Upper lobe of left lung (tissue), 6 donors: ENCODE measurements around the gene LRBA. TPM values are rescaled to one million over a fixed set of nuclear protein-coding genes. Genes with fewer than 3 reads are reported as not detected.

Source experiments
- ATAC-seq, 2 donors: fragments of 200-7000 bp; cut with Tn5 transposase; one replicate each; pipeline ENCODE4 v1.9.1; 2022; ENCODE audit warnings: mild to moderate bottlenecking in 2 of 2, moderate library complexity in 2 of 2; ENCODE audit not compliant: low FRiP score in 2 of 2
- DNase-seq, 2 donors: peaks; one replicate each; pipeline ENCODE4 v3.0.0-alpha.2; 2019 to 2020
- H3K27ac ChIP-seq, 4 donors: fragments of 200-600 bp; sonication (generic); one replicate each; pipeline ENCODE4 v1.5.1; 2016 to 2019
- H3K27me3 ChIP-seq, 4 donors: fragments of 200-600 bp; sonication (generic); one replicate each; pipeline ENCODE4 v1.5.1; 2017 to 2019
- H3K36me3 ChIP-seq, 4 donors: fragments of 200-600 bp; sonication (generic); one replicate each; pipeline ENCODE4 v1.5.1; 2016 to 2019
- H3K4me1 ChIP-seq, 4 donors: fragments of 200-600 bp; sonication (generic); one replicate each; pipeline ENCODE4 v1.5.1; 2018 to 2019
- H3K4me3 ChIP-seq, 4 donors: fragments of 200-600 bp; sonication (generic); one replicate each; pipeline ENCODE4 v1.5.1; 2017 to 2019; ENCODE audit warnings: mild to moderate bottlenecking in 2 of 4, moderate library complexity in 1 of 4
- H3K9me3 ChIP-seq, 4 donors: fragments of 200-600 bp; sonication (generic); one replicate each; pipeline ENCODE4 v1.5.1; 2018 to 2019
- CTCF ChIP-seq, 6 experiments: fragments of 450-650 bp in 4 of 6; fragments of 200-600 bp in 2 of 6; sonication (generic) in 2 of 6; IDR thresholded peaks; one replicate each; pipeline ENCODE4 v1.5.1; 2016 to 2019; ENCODE audit warnings: antibody characterized with exemption in 6 of 6
- EP300 ChIP-seq, 4 donors: sonication (generic); formaldehyde crosslinking; IDR thresholded peaks; one replicate each; pipeline ENCODE4 v1.5.1; 2017; ENCODE audit warnings: antibody characterized with exemption in 4 of 4, control low read depth in 2 of 4
- POLR2A ChIP-seq, 4 donors: fragments of 450-650 bp; IDR thresholded peaks; one replicate each; pipeline ENCODE4 v1.5.1; 2016 to 2017; ENCODE audit warnings: antibody characterized with exemption in 4 of 4, mild to moderate bottlenecking in 2 of 4
- POLR2AphosphoS5 ChIP-seq, 2 donors: sonication (generic); formaldehyde crosslinking; IDR thresholded peaks; one replicate each; pipeline ENCODE4 v1.5.1; 2017; ENCODE audit warnings: antibody characterized with exemption in 2 of 2
- WGBS, 2 donors: methylation state at CpG; one replicate each; pipeline ENCODE4 v1.1.5; 2017 to 2018; 5-methylcytosine and 5-hydroxymethylcytosine counted together
- total RNA-seq, 6 donors: library from RNA; depleted of rRNA in 4 of 6; stranded (reverse); fragments of >200 nt in 4 of 6; gene quantifications; one replicate each; pipeline versions ENCODE4 v1.1.0 to v1.2.1, GENCODE V29; 2016 to 2021
- donor health status: DM: no; HTN: no; CAD: no; lungs with moderate emphysema.
- donor health status: DM: no; HTN: yes; CAD: no; lungs with severe emphysema.

LRBA gene
- total RNA-seq, 6 donors from 2014 or later, result 34.7 to 139 (median 56.4) TPM

DNA sequence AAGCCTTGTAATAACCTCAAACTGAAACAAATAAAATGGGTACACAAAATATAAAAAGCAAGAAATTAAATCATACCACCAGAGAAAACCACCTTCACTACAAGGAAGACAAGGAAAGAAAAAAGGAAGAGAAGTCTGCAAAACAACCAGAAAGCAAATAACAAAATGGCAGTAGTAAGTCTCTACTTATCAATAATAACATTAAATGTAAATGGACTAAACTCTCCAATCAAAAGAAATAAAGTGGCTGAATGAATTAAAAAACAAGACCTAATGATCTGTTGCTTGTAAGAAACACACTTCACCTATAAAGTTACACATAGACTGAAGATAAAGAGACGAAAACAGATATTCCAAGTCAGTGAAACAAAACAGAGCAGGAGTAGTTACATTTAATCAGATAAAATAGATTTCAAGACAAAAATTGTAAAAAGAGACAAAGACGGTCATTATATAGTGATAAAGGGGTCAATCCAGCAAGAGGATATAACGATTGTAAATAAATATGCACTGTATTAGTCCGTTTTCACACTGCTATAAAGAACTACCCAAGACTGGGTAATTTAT lies 289.0 kb downstream of the LRBA start:
- 68 to 70% methylated on average over 4 of the region's 4 CpGs for WGBS, 2 donors
- no peak overlapping the region for H3K4me3 ChIP-seq

DNA sequence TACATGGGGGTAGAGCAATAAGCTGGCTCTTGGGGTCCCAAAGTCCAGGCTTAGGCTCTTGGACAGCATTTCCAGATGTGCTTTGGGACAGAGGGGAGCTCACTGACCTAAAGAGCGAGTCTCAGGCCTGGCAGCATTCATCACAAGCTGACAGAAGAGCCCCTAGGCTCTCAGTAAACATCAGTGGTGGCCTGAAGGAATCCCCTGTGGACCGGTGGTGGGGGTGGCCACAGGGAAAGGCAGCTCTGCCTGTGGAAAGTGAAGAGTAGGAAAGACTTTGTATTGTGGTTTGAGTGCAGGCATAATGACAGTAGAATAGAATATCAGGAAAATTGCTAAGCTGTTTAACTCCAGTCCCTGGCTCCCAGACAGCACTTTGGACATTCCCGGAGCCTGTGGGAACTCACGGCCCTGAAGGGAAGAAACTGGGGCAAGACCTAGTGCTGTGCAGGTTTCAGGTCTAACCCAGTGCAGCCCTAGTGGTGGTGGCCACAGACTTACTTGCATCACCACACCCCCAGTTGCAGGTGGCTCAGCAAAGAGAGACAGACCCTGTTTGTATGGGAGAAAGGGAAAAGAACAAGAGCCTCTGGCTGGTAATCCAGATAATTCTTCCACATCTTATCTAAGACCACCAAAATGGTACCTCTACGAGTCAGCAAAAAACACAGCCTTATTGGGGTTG lies 291.2 kb downstream of the LRBA start:
- peaks cover 5 to 17% (median 11%) of the 10 kb centered on the region in 4 donors for H3K4me1 ChIP-seq
- TF ChIP-seq POLR2AphosphoS5 (IDR thresholded peaks at IDR 0.05), result no peak
- TF ChIP-seq POLR2A (IDR thresholded peaks at IDR 0.05), result no peak
- TF ChIP-seq CTCF (IDR thresholded peaks at IDR 0.05), result no peak
- TF ChIP-seq EP300 (IDR thresholded peaks at IDR 0.05), result no peak
- no peak for ATAC-seq
- H3K27ac ChIP-seq, result peak overlapping the region in 2 of 4 donors; percentile 31 to 37
- peaks cover 0 to 6% (median 0%) of the 10 kb centered on the region in 4 donors for H3K36me3 ChIP-seq
- WGBS, 2 donors, result 94 to 96% methylated on average over 5 of the region's 5 CpGs
- peaks cover 0 to 5% (median 0%) of the 10 kb centered on the region in 4 donors for H3K9me3 ChIP-seq
- no peaks in the 10 kb centered on the region for H3K27me3 ChIP-seq
- DNase-seq, result no peak
- no peak overlapping the region for H3K4me3 ChIP-seq

More for the DNA sequence above, 289.0 kb downstream of the LRBA start:
- Histone ChIP-seq H3K9me3 (peaks cover 0 to 5% (median 0%) of the 10 kb centered on the region in 4 donors), H3K27ac (no peak overlapping the region), H3K36me3 (peaks cover 0 to 11% (median 5%) of the 10 kb centered on the region in 4 donors), H3K27me3 (no peaks in the 10 kb centered on the region), H3K4me1 (peaks cover 5 to 17% (median 11%) of the 10 kb centered on the region in 4 donors)
- TF ChIP-seq POLR2AphosphoS5 (IDR thresholded peaks at IDR 0.05) (no peak), CTCF (IDR thresholded peaks at IDR 0.05) (no peak), EP300 (IDR thresholded peaks at IDR 0.05) (no peak), POLR2A (IDR thresholded peaks at IDR 0.05) (no peak)
- DNase-seq, result no peak
- no peak for ATAC-seq

GRCh38 chr4:150722908-150723362 lies 292.1 kb downstream of the LRBA start:
- WGBS, 2 donors, result 17 to 22% methylated on average over 6 of the region's 6 CpGs

GRCh38 chr4:150720973-150721518 lies 294.0 kb downstream of the LRBA start:
- TF ChIP-seq POLR2AphosphoS5 (IDR thresholded peaks at IDR 0.05) (no peak), EP300 (IDR thresholded peaks at IDR 0.05) (no peak), CTCF (IDR thresholded peaks at IDR 0.05) (no peak), POLR2A (IDR thresholded peaks at IDR 0.05) (no peak)
- Histone ChIP-seq H3K4me3 (no peak overlapping the region), H3K4me1 (peaks cover 5 to 17% (median 11%) of the 10 kb centered on the region in 4 donors), H3K27ac (no peak overlapping the region), H3K27me3 (no peaks in the 10 kb centered on the region), H3K36me3 (peaks cover 0 to 6% (median 0%) of the 10 kb centered on the region in 4 donors), H3K9me3 (no peaks in the 10 kb centered on the region)
- WGBS, 2 donors, result 98 to 100% methylated on average over 2 of the region's 2 CpGs
- no peak for ATAC-seq
- no peak for DNase-seq

More at GRCh38 chr4:150722908-150723362, 292.1 kb downstream of the LRBA start:
- DNase-seq (peak in 1 of 2 donors; percentile 87), ATAC-seq (peak; percentile 91 to 94)
- Histone ChIP-seq H3K9me3 (peaks cover 0 to 5% (median 0%) of the 10 kb centered on the region in 4 donors), H3K27me3 (no peaks in the 10 kb centered on the region), H3K4me1 (peaks cover 5 to 17% (median 11%) of the 10 kb centered on the region in 4 donors), H3K27ac (peak overlapping the region in 3 of 4 donors; percentile 1 to 37 (median 31)), H3K36me3 (peaks cover 0 to 6% (median 0%) of the 10 kb centered on the region in 4 donors), H3K4me3 (no peak overlapping the region)
- TF ChIP-seq CTCF (IDR thresholded peaks at IDR 0.05), result peak in 4 of 6 experiments; percentile 8 to 50 (median 26)
- no peak for TF ChIP-seq POLR2A (IDR thresholded peaks at IDR 0.05)
- TF ChIP-seq POLR2AphosphoS5 (IDR thresholded peaks at IDR 0.05), result peak in 1 of 2 donors; percentile 45
- peak in 1 of 4 donors; percentile 67 for TF ChIP-seq EP300 (IDR thresholded peaks at IDR 0.05)
